GM12801 (cell line): ENCODE results near the gene S100A8.

Experiments used
- TF ChIP-seq, protein P1 (sequence below): IDR thresholded peaks from one replicate; pipeline ENCODE4 v1.5.1; 2011; ENCODE audit warnings: control low read depth; ENCODE audit not compliant: insufficient read length; ENCODE audit errors: extremely low read depth

Gene S100A8

DNA sequence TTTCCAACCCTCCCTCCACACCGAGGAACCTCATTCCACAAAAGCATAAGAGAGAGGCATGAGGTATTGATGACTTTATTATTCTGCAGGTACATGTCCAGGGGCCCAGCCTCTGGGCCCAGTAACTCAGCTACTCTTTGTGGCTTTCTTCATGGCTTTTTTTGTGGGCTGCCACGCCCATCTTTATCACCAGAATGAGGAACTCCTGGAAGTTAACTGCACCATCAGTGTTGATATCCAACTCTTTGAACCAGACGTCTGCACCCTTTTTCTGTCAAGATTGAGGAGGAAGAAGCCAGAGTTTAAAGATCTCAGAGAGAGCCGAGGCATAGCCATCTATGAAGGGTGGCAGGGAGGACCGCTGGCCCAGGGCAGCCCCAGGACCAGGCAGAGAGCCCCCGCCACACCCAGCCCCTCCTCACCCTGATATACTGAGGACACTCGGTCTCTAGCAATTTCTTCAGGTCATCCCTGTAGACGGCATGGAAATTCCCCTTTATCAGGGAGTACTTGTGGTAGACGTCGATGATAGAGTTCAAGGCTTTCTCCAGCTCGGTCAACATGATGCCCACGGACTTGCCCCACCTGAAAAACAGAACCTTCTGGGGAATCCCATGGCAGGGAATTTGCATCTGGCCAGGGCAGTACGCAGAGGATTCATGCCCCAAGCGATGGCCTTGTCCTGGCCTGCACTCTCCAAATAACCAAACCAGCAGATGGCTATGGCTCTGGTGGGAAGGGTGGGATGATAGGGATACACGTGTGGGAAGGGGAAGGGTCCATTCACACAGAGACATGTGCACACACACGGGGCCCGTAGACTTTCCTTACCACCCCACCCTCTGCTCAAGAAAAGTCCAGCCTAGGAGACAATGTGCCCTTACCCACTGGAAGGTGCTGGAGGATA lies 647 bp downstream of the S100A8 start:
- TF ChIP-seq, protein P1, sequence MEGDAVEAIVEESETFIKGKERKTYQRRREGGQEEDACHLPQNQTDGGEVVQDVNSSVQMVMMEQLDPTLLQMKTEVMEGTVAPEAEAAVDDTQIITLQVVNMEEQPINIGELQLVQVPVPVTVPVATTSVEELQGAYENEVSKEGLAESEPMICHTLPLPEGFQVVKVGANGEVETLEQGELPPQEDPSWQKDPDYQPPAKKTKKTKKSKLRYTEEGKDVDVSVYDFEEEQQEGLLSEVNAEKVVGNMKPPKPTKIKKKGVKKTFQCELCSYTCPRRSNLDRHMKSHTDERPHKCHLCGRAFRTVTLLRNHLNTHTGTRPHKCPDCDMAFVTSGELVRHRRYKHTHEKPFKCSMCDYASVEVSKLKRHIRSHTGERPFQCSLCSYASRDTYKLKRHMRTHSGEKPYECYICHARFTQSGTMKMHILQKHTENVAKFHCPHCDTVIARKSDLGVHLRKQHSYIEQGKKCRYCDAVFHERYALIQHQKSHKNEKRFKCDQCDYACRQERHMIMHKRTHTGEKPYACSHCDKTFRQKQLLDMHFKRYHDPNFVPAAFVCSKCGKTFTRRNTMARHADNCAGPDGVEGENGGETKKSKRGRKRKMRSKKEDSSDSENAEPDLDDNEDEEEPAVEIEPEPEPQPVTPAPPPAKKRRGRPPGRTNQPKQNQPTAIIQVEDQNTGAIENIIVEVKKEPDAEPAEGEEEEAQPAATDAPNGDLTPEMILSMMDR = no peak

DNA sequence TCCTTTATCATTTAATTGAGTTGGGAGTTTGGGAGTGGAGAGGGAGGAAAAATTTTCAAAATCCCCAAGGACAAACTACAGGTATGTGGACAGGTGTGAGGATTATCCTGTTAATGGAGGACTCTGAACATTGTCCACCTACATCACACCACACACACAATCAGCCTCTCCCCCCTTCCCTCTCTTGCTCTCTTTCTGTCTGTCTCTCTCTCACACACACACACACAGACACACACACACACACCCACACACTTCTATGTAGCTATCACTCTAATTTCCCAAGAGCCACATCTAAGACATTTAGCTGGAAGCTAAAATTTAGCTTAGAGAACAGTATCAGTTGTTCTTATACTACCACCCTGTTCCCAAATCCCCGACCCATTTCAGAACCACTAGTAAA lies 1.5 kb downstream of the S100A8 start:
- TF ChIP-seq, protein P1 = no peak

DNA sequence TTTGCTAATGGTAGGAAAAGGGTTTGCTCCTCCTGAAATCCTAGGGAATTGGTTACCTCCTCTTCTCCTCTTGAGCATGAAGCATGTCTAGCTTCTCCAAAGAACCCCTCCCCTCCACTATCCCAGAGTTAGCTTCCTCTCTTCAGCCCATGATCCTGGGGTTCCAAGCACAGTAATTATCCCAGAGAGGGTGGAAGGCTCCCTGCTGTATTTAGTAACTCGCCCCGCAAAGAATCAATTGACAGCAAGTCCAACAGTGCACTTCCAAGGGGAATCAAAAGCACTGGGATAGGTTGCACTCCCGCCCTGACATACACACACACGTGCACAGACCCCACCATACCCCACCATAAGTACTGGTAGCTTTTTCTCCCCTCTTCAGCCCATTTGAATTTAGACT lies 3.1 kb downstream of the S100A8 start:
- TF ChIP-seq, protein P1 = no peak

DNA sequence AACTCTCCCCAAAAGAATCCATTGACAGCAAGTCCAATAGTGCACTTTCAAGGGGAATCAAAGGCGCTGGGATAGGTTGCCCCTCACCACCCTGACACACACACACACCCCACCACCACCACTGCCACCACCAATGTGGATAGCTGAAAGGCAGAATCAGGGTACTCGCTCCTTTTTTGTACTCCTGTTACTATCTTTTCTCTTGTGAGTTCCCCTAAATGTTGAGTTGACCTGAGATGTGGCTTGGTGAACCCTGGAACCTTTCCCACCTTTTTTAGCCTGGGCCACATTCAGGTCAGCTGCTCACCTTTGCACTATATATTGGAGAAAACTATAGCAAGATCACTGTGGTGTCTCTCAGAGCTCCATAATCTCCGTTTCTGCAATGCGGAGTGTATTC lies 3.9 kb downstream of the S100A8 start:
- TF ChIP-seq, protein P1 = no peak

DNA sequence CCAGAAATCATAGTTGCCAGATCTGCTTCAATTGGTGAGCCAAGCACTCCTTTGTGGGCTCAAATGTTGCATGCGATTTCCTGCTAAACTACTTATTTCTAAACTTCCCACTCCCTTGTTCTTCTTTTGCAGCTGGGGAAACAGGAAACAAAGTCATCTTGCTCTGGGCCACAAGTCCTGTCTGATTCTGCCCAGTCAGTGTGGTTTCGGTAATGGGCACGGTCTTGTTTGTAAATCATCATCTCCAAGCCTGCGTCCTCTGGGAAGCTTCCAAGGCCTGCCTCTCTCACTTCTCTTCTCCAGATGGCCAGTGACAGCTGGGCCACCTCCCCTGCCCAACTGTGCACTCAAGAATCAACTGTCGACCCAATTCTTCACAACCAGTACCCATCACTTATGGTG lies 4.4 kb downstream of the S100A8 start:
- TF ChIP-seq, protein P1 = no peak

DNA sequence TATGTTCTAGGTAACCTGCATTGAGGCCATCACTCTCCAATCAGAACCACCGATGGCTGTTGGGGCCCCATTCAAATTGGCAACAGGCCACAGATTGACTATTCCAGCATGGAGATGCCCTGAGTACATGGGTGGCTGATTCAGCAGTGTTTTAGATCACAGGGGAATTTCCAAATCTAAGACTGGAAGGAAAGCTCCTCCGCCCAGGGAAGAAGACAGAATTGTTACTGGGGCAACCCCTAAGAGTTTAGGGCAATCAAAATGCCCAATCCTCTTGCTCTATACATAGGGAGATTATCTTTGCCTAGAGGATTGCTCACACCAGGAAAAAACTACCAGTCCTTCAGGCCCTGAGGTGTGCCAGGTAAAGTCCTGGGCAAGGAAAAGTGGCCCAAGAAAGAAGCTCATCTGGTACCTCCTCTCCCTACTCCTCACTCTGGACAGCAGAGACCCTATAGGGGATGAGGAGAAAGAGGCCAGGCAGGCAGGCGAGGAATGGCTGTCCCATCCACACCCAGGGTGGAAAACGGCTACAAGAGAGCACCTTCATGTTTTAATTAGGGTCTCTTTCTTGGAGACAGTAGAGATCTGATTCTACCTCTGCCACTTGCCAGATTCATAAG lies 5.8 kb downstream of the S100A8 start:
- TF ChIP-seq, protein P1 = no peak

DNA sequence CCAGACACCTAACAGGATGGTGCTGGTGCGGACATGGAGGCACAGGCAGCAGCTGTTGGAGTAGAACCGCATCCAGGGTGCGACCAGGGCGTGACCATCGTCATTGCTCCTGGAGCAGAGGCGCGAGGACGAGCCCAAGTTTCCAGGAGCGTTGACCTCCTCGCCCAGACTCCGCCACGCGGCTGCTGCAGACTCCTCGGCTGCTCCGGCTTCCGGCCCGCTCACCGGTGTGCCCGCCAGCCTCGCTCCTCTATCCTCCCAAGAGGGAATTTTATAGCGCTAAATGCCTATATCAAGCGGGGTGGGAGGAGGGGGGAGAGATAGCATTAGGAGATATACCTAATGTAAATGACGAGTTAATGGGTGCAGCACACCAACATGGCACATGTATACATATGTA lies 10.2 kb downstream of the S100A8 start:
- TF ChIP-seq, protein P1 = no peak
